ENCODE results near the gene DENND1A.

The DENND1A gene

DNA sequence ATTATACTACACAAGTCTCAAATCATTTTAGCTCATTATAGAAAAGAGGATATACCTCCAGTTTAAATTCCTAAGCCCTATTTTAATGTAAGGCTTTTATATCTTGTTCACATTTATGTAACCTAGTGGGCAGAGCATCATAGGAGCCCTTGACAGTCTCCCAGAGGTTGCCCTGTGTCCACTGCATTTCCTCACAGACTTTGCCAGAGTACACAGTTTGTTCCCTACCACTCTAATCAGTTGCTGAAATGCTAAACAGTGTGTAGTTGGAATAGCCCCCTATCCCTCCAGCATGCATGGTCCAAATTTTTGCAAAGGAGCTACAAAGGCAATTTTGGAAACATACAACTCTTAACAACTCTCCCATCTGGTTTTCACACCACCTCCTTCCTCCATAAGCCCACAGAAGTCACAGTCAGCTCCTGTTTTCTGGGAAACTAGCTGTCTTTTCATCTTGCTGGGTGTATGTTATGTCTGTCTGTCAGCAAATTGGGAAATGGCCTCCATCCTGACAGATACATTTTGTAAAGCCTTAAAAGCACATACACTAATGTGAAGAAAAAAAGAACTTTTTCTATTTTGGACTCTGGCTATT is 212.2 kb downstream of the DENND1A start:
- no peak for DNase-seq

GRCh38 chr9:123716339-123716945 is 213.5 kb downstream of the DENND1A start:
- DNase-seq: no peak

- no peak for DNase-seq
Measured at GRCh38 chr9:123715258-123715657, 214.7 kb downstream of the DENND1A start.

DNA sequence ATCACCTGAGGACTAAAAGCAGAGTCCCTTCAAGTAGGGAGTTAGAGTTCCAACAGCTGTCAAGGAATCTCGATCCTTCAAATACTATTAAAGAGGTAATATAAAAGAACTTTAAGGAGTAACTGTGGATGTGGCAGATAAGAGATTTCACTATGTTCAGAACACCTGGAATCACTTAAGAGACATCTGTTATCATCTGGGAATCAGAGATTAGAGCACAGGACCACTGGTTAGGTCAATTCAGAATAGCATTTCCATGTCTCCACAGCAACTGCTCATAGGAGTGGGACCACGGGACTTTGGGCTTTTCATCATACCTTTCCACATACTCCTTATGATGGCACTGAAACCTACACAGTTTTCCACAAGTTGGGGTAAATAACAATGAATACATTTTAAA is 216.6 kb downstream of the DENND1A start:
- DNase-seq: no peak

DNA sequence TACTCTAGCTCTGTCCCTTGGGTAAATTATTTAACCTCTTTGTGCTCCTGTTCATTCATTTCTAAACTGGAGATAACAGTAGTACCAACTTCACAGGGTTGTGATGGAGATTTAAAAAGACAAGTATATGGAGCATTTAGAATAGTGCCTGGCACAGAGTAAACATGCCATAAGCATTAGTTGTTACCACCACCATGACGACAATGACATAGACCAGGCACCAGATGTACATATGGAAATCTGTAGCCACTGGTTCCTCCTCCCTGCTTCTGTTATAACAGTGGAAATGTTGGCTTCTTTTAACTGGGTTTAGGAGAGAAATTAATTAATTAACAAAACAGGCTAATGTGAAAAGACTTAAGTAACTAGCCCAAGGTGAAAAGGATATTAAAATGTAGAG is 217.5 kb downstream of the DENND1A start:
- no peak for DNase-seq

GRCh38 chr9:123710299-123710698 is 219.6 kb downstream of the DENND1A start:
- no peak for DNase-seq

- DNase-seq: no peak
Measured at GRCh38 chr9:123702483-123702882, 227.4 kb downstream of the DENND1A start.

- DNase-seq: no peak
Measured at GRCh38 chr9:123697686-123698085, 232.2 kb downstream of the DENND1A start.

DNA sequence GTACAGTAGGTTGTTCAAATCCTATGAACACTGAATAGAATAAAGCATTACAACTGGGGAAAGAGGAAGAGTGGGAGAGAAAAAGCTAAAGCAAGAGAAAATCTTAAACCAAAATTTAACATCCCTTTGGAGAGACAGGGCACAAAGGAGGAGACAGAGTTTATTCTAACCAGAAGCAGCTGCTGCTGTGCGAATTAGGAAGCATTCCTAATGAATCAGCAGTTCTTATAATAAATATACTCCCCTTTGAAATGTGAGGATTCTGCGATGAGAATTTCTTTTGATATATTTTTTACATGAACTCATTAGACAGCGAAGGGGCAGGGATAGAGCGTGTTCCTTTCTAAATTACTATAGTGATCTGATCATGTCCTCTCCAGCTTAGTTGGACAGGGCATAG is 233.4 kb downstream of the DENND1A start:
- no peak for DNase-seq

GRCh38 chr9:123695386-123695785 is 234.5 kb downstream of the DENND1A start:
- DNase-seq: no peak

DNA sequence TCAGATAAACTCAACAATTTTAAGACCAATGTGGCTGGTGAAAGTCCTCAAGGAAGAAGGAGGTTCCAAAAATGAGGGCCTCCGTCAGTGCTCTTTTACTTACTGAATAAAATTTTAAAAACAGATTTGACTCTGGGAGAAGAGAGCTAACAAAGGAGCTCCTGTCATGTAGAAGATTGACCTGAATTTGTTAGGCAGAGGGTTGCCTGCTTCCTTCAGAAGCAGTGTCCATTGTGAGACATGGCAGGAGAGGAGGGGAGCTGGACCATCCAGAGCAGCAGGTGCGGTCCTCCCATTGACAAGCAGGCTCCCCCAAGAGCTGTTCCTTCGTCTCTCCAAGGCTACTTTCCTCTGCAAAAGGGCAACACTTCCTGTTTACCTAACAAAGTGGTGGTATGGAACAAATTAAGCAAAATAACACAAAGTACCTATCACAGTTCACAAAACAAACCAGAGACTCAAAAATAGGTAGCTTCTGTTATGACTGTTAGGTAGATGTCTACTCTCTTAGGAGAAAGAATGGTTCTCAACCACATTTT is 238.1 kb downstream of the DENND1A start:
- no peak for DNase-seq

DNA sequence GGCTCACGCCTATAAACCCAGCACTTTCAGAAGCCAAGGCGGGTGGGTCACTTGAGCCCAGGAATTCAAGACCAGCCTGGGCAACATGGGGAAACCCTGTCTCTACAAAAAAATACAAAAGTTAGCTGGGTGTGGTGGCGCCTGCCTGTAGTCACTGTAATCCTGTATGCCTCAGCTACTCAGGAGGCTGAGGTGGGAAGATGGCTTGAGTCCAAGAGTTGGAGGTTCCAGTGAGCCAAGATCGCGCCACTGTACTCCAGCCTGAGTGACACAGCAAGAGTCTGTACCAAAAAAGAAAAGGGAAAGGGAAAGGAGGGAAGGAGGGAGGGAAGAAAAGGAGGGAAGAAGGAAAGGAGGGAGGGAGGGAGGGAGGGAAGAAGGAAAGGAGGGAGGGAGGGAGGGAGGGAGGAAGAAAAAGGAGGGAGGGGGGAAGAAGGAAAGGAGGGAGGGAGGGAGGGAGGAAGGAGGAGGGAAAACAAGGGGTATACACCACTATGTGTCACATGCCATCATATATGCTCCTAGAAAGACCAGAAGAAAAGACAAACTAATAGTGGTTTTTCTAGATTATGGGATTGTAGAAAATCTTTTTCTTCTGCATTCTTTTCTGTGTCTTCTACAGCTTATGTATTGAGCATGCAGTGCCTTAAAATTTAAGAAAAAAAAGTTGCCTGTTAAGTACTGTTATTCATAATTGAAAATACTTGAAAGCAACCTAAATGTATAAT is 240.1 kb downstream of the DENND1A start:
- DNase-seq: no peak

DNA sequence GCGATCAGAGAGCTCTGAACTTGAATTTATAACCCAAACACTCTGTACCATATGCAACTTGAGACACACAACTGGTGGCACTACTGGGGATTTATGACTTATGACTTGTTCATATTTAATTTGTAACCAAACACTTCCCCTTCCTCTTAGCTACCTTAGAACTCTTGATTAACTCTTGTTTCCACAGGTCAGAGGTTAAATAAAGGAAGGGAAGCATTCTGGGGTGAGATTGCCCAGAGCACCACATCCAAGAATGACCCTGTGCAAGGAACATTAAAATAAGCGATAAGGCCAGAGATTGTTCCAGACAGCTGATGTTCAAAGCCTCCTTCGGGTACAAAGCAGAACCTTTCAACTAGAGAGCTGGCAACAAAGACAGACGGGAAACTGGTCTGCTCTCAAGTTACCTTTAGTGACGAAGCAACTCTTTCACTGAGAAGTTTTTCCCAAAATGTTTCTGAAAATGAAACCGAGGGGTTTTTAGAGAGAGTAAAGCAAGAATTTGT is 242.6 kb downstream of the DENND1A start:
- DNase-seq: no peak

DNA sequence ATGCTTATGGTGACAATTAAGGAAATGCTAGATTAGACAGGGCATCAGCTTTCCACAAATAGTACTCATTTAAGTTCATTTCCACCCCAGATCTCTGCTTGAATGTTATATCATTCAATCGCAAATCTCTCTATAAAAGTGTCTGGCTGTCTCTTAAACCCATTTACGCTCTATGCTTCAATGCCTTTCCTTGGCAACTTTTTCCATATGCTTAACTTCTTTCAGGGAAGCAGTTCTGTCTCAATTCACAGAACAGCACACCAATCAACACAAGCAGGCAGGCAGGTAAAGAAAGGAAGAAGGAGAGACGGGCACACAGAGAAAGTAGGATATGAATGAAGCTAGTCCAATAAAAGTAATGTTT is 243.1 kb downstream of the DENND1A start:
- DNase-seq: no peak

DNA sequence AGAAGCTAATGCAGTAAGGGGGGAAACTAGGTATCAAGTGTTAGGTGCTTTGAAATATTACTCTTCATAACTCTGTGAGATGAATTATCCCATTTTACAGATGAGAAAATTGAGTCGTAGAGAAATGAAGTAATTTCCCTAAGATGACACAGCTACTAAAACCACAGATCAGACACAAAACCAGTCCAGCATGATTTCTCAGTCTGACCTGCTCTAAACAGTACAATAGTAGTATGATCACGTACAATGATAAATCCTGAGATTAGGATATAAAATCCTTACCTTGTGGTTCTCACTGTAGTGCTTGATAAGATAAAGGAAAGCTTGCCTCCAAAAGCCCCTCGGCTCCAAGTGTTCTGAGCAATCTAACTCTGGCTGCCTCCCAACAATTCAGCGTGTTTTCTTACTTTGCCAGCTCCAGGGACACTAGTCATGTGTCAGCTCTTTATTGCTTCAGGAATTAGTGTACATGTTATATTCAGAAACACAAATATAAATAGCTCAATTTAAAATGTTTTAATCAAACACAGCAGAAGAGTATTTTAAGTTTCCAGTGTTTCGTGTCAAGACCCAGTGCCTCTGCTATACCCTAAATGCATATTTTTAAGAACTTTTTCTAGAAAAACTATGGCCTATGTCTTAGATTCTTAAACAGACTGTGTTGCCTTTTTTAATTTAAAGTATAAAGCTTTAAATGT is 243.6 kb downstream of the DENND1A start:
- no peak for DNase-seq

DNA sequence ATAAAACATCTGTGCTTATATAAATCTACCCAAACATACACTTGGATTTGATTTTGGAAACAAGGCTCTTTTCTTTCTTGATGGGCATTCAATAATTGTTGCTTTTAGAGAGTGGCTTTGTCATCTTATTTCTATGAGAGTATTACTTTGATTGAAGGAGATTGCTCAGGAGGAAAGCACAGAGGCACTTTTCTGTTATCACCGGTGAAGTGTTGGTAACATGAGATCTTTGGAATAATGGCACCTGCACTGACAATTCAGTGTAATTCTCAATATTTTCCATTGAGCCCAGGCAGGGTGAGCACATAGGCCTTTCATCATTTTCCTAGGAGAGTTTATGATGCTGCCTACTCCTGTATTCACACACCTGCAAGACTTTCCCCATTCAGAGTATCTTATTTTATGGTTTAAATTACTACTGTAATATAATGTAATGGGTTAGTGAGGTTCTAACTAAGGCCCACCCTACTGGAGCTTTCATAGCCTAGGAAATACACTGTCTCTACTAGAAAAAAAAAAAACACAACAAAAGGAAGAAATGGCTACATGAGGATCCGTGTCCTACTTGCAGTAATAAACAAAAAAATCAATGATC is 244.3 kb downstream of the DENND1A start:
- no peak for DNase-seq

DNA sequence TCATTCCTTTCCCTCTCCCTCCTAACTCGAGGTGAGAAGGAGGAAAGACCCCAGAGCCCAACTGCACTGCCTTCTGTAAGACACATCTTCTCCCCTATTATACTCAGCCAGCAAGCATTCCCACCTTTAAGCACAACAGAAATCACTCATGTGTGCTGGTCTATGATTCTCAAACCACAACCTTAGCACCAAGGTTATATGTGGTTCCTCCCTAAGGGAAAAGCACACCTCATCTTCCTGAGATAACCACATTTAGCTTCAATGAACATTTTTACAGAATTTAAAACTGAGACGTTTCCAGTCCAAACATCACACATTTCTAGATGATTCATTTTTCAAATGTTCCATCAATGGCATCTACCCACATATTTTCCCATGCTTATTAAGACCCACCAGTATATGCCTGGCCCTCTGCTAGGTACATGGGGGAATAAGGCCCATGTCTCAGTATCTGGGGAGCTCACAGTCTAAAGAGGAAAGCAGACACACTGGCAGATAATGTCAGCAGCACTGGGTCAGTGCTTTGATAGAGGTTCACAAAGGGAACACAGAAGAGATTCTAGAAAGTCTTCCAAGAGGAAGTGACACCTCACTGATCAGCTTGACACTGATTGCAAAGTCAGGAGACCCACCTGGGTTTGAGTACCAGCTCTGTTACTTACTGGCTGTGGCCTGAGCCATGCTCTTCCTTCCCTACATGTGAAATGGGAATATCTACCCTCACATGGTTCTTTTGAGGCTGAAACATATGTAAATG is 245.4 kb downstream of the DENND1A start:
- no peak for DNase-seq

GRCh38 chr9:123682746-123683145 is 247.2 kb downstream of the DENND1A start:
- DNase-seq: no peak

DNA sequence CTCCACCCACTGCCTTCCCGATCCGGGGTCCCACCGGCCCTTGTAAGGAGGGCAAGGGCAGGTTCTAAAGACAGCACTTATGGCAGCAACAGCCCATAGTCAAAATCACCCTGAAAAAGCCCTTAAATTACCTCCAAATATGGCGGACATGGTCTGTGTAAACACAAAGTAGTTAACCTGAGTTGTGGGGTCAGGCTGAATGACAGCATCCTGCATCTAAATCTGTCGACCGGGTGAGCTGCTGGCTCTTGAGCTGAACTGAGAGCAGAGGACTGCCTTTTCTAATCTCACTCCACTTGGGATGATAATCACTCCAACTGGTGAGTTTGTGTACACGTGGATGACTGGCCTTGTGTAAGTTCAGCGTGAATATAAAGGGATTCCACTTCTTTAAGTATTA is 249.6 kb downstream of the DENND1A start:
- DNase-seq: no peak

GRCh38 chr9:123679330-123679987 is 250.5 kb downstream of the DENND1A start:
- peak; percentile 3 for DNase-seq

DNA sequence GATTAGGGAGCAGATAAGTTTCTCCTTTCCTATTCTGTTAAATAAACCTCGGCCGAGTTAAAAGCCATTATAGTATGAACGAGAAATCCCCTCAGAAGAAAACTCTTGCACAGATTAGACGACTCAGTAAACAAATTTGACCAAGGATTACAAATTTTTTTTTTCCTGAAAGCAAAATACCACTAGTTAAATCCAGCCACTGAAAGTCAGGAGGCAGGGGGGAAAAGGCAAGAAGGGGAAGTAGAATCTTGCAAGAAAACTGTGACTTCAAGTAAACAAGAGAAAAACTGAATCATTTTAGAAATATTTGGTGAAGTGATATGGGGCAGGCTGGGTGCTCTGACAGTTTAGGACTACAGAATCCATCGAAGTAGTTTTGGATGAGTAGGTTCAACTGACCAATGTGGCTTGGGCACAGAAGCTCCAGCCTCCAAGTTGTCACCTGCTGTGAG is 251.0 kb downstream of the DENND1A start:
- DNase-seq: no peak

Measured in CD4-positive, alpha-beta T cell treated with Interleukin-12 subunit alpha and Interleukin-12 subunit beta, for 1 hour (primary cell).